Stomach (tissue), 4 donors: ENCODE measurements around the gene ZC3H11A.
A peak's percentile ranks its signal among the peaks of the same experiment; 100 is the strongest.

Experiments
- EP300 ChIP-seq: sonication (generic); formaldehyde crosslinking; IDR thresholded peaks from one replicate; pipeline ENCODE4 v1.6.1; 2017; ENCODE audit warnings: antibody characterized with exemption
- POLR2A ChIP-seq, 4 donors: fragments of 450-650 bp; IDR thresholded peaks; one replicate each; pipeline ENCODE4 v1.6.1; 2016; ENCODE audit warnings: antibody characterized with exemption in 4 of 4, control low read depth in 2 of 4, mild to moderate bottlenecking in 1 of 4, moderate library complexity in 1 of 4
- POLR2AphosphoS5 ChIP-seq, 3 donors: sonication (generic); formaldehyde crosslinking; IDR thresholded peaks; one replicate each; pipeline ENCODE4 v1.6.1; 2016; ENCODE audit warnings: antibody characterized with exemption in 3 of 3
- TF ChIP-seq, protein P1 (sequence below), 7 experiments: fragments of 450-650 bp in 4 of 7; fragments of 200-600 bp in 3 of 7; sonication (generic) in 3 of 7; IDR thresholded peaks; one replicate each; pipeline ENCODE4 v1.5.1; 2016 to 2019; ENCODE audit warnings: antibody characterized with exemption in 7 of 7, control low read depth in 2 of 7, mild to moderate bottlenecking in 1 of 7

DNA sequence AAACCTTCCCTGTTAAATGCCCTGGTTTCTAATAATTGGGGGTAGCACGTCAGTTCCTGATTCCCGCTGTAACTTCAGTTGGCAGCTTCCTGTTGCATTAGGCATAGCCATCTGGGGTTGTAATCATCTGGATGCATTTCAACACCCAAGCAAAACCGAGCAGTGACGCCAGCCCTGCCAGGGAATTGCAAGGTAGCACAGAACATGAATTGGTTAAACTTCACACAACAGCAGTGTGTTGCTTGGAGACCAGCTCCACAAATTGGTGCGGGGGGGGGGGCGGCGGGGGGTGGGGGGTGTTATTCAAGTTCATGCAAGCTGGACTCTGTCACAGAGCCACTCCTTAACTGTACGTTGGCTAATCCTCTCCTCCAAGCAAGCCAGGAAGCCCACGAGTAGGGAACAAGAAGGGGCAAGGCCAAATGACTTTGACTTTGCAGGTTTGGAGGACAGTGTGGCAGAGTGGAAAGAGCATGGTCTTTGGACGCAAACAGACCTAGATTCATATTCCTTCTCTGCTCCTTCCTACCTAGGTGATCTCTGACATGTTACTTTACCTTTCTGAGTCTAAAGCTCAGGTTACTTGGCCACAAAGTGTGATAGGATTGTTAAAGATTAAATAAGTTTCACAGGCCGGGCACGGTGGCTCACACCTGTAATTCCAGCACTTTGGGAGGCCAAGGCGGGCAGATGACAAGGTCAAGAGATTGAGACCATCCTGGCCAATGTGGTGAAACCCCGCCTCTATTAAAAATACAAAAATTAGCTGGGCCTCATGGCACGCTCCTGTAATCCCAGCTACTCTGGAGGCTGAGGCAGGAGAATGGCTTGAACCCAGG, 25.7 kb upstream of the ZC3H11A start:
- TF ChIP-seq, protein P1, sequence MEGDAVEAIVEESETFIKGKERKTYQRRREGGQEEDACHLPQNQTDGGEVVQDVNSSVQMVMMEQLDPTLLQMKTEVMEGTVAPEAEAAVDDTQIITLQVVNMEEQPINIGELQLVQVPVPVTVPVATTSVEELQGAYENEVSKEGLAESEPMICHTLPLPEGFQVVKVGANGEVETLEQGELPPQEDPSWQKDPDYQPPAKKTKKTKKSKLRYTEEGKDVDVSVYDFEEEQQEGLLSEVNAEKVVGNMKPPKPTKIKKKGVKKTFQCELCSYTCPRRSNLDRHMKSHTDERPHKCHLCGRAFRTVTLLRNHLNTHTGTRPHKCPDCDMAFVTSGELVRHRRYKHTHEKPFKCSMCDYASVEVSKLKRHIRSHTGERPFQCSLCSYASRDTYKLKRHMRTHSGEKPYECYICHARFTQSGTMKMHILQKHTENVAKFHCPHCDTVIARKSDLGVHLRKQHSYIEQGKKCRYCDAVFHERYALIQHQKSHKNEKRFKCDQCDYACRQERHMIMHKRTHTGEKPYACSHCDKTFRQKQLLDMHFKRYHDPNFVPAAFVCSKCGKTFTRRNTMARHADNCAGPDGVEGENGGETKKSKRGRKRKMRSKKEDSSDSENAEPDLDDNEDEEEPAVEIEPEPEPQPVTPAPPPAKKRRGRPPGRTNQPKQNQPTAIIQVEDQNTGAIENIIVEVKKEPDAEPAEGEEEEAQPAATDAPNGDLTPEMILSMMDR (IDR thresholded peaks at IDR 0.05) = no peak
- TF ChIP-seq POLR2A (IDR thresholded peaks at IDR 0.05) (no peak), POLR2AphosphoS5 (IDR thresholded peaks at IDR 0.05) (peak in 2 of 3 donors; percentile 58 to 84), EP300 (no peak)
